ES-I3 (cell line): ENCODE results near the gene HPSE2.

ENCODE experiments used
- H3K36me3 ChIP-seq: 2 replicates; pipeline ENCODE4 v1.6.1; 2013; ENCODE audit warnings: mild to moderate bottlenecking, low read length, control low read depth, moderate library complexity; ENCODE audit not compliant: insufficient read depth
- H3K4me1 ChIP-seq: 2 replicates; pipeline ENCODE4 v1.6.1; 2013; ENCODE audit warnings: mild to moderate bottlenecking, control low read depth, low read length; ENCODE audit not compliant: insufficient read depth
- H3K9ac ChIP-seq: 2 replicates; pipeline ENCODE4 v1.6.1; 2013; ENCODE audit warnings: low read depth, mild to moderate bottlenecking, low read length, moderate library complexity
- H3K9me3 ChIP-seq: 2 replicates; pipeline ENCODE4 v1.6.1; 2013; ENCODE audit warnings: mild to moderate bottlenecking, low read length, moderate library complexity; ENCODE audit not compliant: control insufficient read depth, insufficient read depth

Gene HPSE2

GRCh38 chr10:98623176-98623575, 612.5 kb downstream of the HPSE2 start:
- H3K9me3 ChIP-seq, result no peaks in the 10 kb centered on the region
- H3K9ac ChIP-seq, result no peak overlapping the region
- peaks cover 16% of the 10 kb centered on the region; the same call in 1 of the 2 replicates for H3K4me1 ChIP-seq
- H3K36me3 ChIP-seq, result no peaks in the 10 kb centered on the region

- H3K9me3 ChIP-seq, result no peaks in the 10 kb centered on the region
- H3K4me1 ChIP-seq, result peaks cover 16% of the 10 kb centered on the region; the same call in 1 of the 2 replicates
- no peak overlapping the region for H3K9ac ChIP-seq
- H3K36me3 ChIP-seq, result no peaks in the 10 kb centered on the region
Observed at GRCh38 chr10:98621630-98622029, 614.0 kb downstream of the HPSE2 start.

GRCh38 chr10:98620503-98620902, 615.1 kb downstream of the HPSE2 start:
- Histone ChIP-seq H3K36me3 (no peaks in the 10 kb centered on the region), H3K9me3 (no peaks in the 10 kb centered on the region), H3K9ac (no peak overlapping the region), H3K4me1 (peaks cover 16% of the 10 kb centered on the region; the same call in 1 of the 2 replicates)

- no peaks in the 10 kb centered on the region for H3K9me3 ChIP-seq
- H3K4me1 ChIP-seq, result peaks cover 16% of the 10 kb centered on the region; the same call in 1 of the 2 replicates
- H3K9ac ChIP-seq, result no peak overlapping the region
- no peaks in the 10 kb centered on the region for H3K36me3 ChIP-seq
Observed at GRCh38 chr10:98619446-98619845, 616.2 kb downstream of the HPSE2 start.

- Histone ChIP-seq H3K36me3 (no peaks in the 10 kb centered on the region), H3K4me1 (peaks cover 16% of the 10 kb centered on the region; the same call in 1 of the 2 replicates), H3K9me3 (no peaks in the 10 kb centered on the region), H3K9ac (no peak overlapping the region)
Observed at GRCh38 chr10:98617906-98618520, 617.6 kb downstream of the HPSE2 start.

- H3K9ac ChIP-seq, result no peak overlapping the region
- H3K4me1 ChIP-seq, result no peaks in the 10 kb centered on the region
- no peaks in the 10 kb centered on the region for H3K36me3 ChIP-seq
- no peaks in the 10 kb centered on the region for H3K9me3 ChIP-seq
Observed at GRCh38 chr10:98613446-98613845, 622.2 kb downstream of the HPSE2 start.

- Histone ChIP-seq H3K4me1 (no peaks in the 10 kb centered on the region), H3K9me3 (no peaks in the 10 kb centered on the region), H3K36me3 (no peaks in the 10 kb centered on the region), H3K9ac (no peak overlapping the region)
Observed at GRCh38 chr10:98611436-98611835, 624.2 kb downstream of the HPSE2 start.

GRCh38 chr10:98610836-98611235, 624.8 kb downstream of the HPSE2 start:
- no peaks in the 10 kb centered on the region for H3K9me3 ChIP-seq
- no peaks in the 10 kb centered on the region for H3K36me3 ChIP-seq
- H3K9ac ChIP-seq, result no peak overlapping the region
- H3K4me1 ChIP-seq, result no peaks in the 10 kb centered on the region

- Histone ChIP-seq H3K36me3 (no peaks in the 10 kb centered on the region), H3K9ac (no peak overlapping the region), H3K4me1 (no peaks in the 10 kb centered on the region), H3K9me3 (no peaks in the 10 kb centered on the region)
Observed at GRCh38 chr10:98610301-98610700, 625.4 kb downstream of the HPSE2 start.

GRCh38 chr10:98609265-98609664, 626.4 kb downstream of the HPSE2 start:
- Histone ChIP-seq H3K9ac (no peak overlapping the region), H3K36me3 (no peaks in the 10 kb centered on the region)

GRCh38 chr10:98608411-98608810, 627.2 kb downstream of the HPSE2 start:
- no peak overlapping the region for H3K9ac ChIP-seq
- no peaks in the 10 kb centered on the region for H3K9me3 ChIP-seq
- H3K4me1 ChIP-seq, result no peaks in the 10 kb centered on the region
- H3K36me3 ChIP-seq, result no peaks in the 10 kb centered on the region

More at GRCh38 chr10:98609265-98609664, 626.4 kb downstream of the HPSE2 start:
- no peaks in the 10 kb centered on the region for H3K4me1 ChIP-seq
- no peaks in the 10 kb centered on the region for H3K9me3 ChIP-seq

- H3K36me3 ChIP-seq, result no peaks in the 10 kb centered on the region
- H3K9me3 ChIP-seq, result no peaks in the 10 kb centered on the region
- no peaks in the 10 kb centered on the region for H3K4me1 ChIP-seq
- no peak overlapping the region for H3K9ac ChIP-seq
Observed at GRCh38 chr10:98602224-98602623, 633.4 kb downstream of the HPSE2 start.

GRCh38 chr10:98599032-98599610, 636.5 kb downstream of the HPSE2 start:
- H3K9me3 ChIP-seq, result no peaks in the 10 kb centered on the region
- H3K9ac ChIP-seq, result no peak overlapping the region
- H3K4me1 ChIP-seq, result no peaks in the 10 kb centered on the region
- no peaks in the 10 kb centered on the region for H3K36me3 ChIP-seq

GRCh38 chr10:98596404-98596803, 639.2 kb downstream of the HPSE2 start:
- Histone ChIP-seq H3K9ac (no peak overlapping the region), H3K4me1 (no peaks in the 10 kb centered on the region), H3K9me3 (no peaks in the 10 kb centered on the region), H3K36me3 (no peaks in the 10 kb centered on the region)

GRCh38 chr10:98589691-98590090, 646.0 kb downstream of the HPSE2 start:
- Histone ChIP-seq H3K4me1 (no peaks in the 10 kb centered on the region; the same call in 1 of the 2 replicates), H3K36me3 (no peaks in the 10 kb centered on the region), H3K9me3 (no peaks in the 10 kb centered on the region), H3K9ac (no peak overlapping the region)
